Occipital lobe (tissue), 3 donors: Measurements from ENCODE around the gene P4HA2. TPM values are rescaled to one million over a fixed set of nuclear protein-coding genes. Genes with fewer than 3 reads are reported as not detected.
"Not testable (repeated sequence)": the region's sequence is repeated elsewhere in the genome, so short reads cannot be mapped to it uniquely, and the experiment has no call there.

Source experiments
- DNase-seq: peaks from one replicate; lab custom pipeline; 2025; lab: John Stamatoyannopoulos, UW
- small RNA-seq: library from RNA; depleted of rRNA; stranded (forward); fragments of <200 nt; gene quantifications from one replicate; pipeline ENCODE3, GENCODE V24; 2014
- total RNA-seq: library from RNA; depleted of rRNA; stranded (reverse); fragments of >200 nt; gene quantifications from one replicate; pipeline ENCODE4 v1.2.3, GENCODE V29; 2014

Gene P4HA2
- total RNA-seq, 1 donor from 2014 or later: 15.3 TPM

GRCh38 chr5:132145326-132145725 is 82.3 kb downstream of the P4HA2 start:
- not testable (repeated sequence) for DNase-seq

GRCh38 chr5:132143148-132143547 is 84.5 kb downstream of the P4HA2 start:
- DNase-seq: no peak

- no peak for DNase-seq
These were observed 85.2 kb downstream of the P4HA2 start for GRCh38 chr5:132142459-132142858.

Small RNA genes lying within 50 kb of the gene (small RNA-seq; reads per million reads assigned to genes)
- not detected for gene AC063976.4

Other genes starting within 250 kb of the P4HA2 start
- 32.9 TPM for gene ACSL6, start 216.2 kb downstream of the P4HA2 start, total RNA-seq
- gene IL3, start 167.2 kb downstream of the P4HA2 start, total RNA-seq: not detected
- not detected for gene CSF2, start 154.1 kb downstream of the P4HA2 start, total RNA-seq
- gene PDLIM4, start 29.8 kb upstream of the P4HA2 start, total RNA-seq: 3.1 TPM
- gene SLC22A4, start 66.5 kb upstream of the P4HA2 start, total RNA-seq: 1.6 TPM
- 10.5 TPM for gene SLC22A5, start 141.9 kb upstream of the P4HA2 start, total RNA-seq